Measurements from ENCODE around the gene TERC. TPM values are rescaled to one million over a fixed set of nuclear protein-coding genes. Genes with fewer than 3 reads are reported as not detected.

Gene TERC
- polyA plus RNA-seq, 12 donors, result 0.22 to 0.36 TPM; not detected in 10

Other genes starting within 250 kb of the TERC start
- 10 to 100 TPM in 11 of 12 donors, not detected in 1; 10.4 to 18.5 (median 12.9) TPM for gene MECOM, start 101.3 kb downstream of the TERC start, polyA plus RNA-seq (ENCODE audit: insufficient read length in 12 of 12)
- gene ACTRT3, start 4.5 kb upstream of the TERC start, polyA plus RNA-seq (ENCODE audit: insufficient read length in 12 of 12), result 1 to 10 TPM in 10 of 12 donors, not detected in 2; 2.5 to 4.2 (median 3.1) TPM
- 10 to 100 TPM in 11 of 12 donors, not detected in 1; 19.2 to 28.4 (median 23.2) TPM for gene MYNN, start 8.3 kb upstream of the TERC start, polyA plus RNA-seq (ENCODE audit: insufficient read length in 12 of 12)
- gene LRRIQ4, start 47.8 kb upstream of the TERC start, polyA plus RNA-seq (ENCODE audit: insufficient read length in 12 of 12), result under 1 TPM in 6 of 12 donors, not detected in 6; 0.08 to 0.23 (median 0.11) TPM
- 10 to 100 TPM in 1 of 12 donors, 1 to 10 TPM in 9, not detected in 2; 2.3 to 10.3 (median 5.9) TPM for gene LRRC34, start 47.8 kb upstream of the TERC start, polyA plus RNA-seq (ENCODE audit: insufficient read length in 12 of 12)
- gene LRRC31, start 104.9 kb upstream of the TERC start, polyA plus RNA-seq (ENCODE audit: insufficient read length in 12 of 12), result 1 to 10 TPM in 1 of 12 donors, not detected in 11; 8.3 TPM
- gene SAMD7, start 146.5 kb upstream of the TERC start, polyA plus RNA-seq (ENCODE audit: insufficient read length in 12 of 12), result not detected
- 100 to 1,000 TPM in 3 of 12 donors, 10 to 100 TPM in 8, not detected in 1; 66.6 to 132 (median 89.8) TPM for gene SEC62, start 201.7 kb upstream of the TERC start, polyA plus RNA-seq (ENCODE audit: insufficient read length in 12 of 12)

Measured in muscle of arm (tissue), 12 donors.